ENCODE data around the gene BAZ2B. TPM values are rescaled to one million over a fixed set of nuclear protein-coding genes. Genes with fewer than 3 reads are reported as not detected.

The BAZ2B gene
- total RNA-seq, 1 donor from 2014 or later = 101 TPM

- Histone ChIP-seq H3K27me3 (no peaks in the 10 kb centered on the region), H3F3A (ENCODE audit: low read depth) (no peaks in the 10 kb centered on the region), H3K27ac (no peak overlapping the region), H3K36me3 (no peaks in the 10 kb centered on the region), H3K4me1 (no peaks in the 10 kb centered on the region), H3K9me3 (ENCODE audit: low read depth) (peaks cover 7% of the 10 kb centered on the region), H3K4me2 (no peak overlapping the region), H4K20me1 (ENCODE audit: low read depth) (peaks cover 3% of the 10 kb centered on the region), H2AFZ (replicated peaks) (no peak overlapping the region), H3K4me3 (no peak overlapping the region), H3K79me2 (ENCODE audit: low read depth) (peaks cover 12% of the 10 kb centered on the region), H3K9ac (no peak overlapping the region)
- TF ChIP-seq CTCF (IDR thresholded peaks at IDR 0.05) (no peak), EZH2 (IDR thresholded peaks at IDR 0.05) (no peak), EZH2phosphoT487 (IDR thresholded peaks at IDR 0.05) (no peak)
- Mint-ChIP-seq H3K4me3 (no peak overlapping the region), H3K27me3 (ENCODE audit: insufficient read depth, low read depth) (no peaks in the 10 kb centered on the region), H3K27ac (no peak overlapping the region), H3K9me3 (peaks cover 16% of the 10 kb centered on the region), H3K36me3 (peaks cover 20% of the 10 kb centered on the region), H3K4me1 (no peaks in the 10 kb centered on the region)
- no peak for DNase-seq (ENCODE audit: low spot score)
These were observed 118.5 kb downstream of the BAZ2B start for GRCh38 chr2:159497847-159498246.

GRCh38 chr2:159497256-159497655, 119.1 kb downstream of the BAZ2B start:
- Mint-ChIP-seq H3K27me3 (ENCODE audit: insufficient read depth, low read depth) (no peaks in the 10 kb centered on the region), H3K4me1 (no peaks in the 10 kb centered on the region), H3K36me3 (peaks cover 20% of the 10 kb centered on the region), H3K4me3 (no peak overlapping the region), H3K27ac (no peak overlapping the region), H3K9me3 (peaks cover 15% of the 10 kb centered on the region)
- no peaks in the 10 kb centered on the region for H3K4me1 ChIP-seq
- peaks cover 7% of the 10 kb centered on the region for H3K9me3 ChIP-seq (ENCODE audit: low read depth)
- DNase-seq (ENCODE audit: low spot score) = no peak
- no peaks in the 10 kb centered on the region for H3K27me3 ChIP-seq
- H3K4me3 ChIP-seq = no peak overlapping the region
- no peak overlapping the region for H3K9ac ChIP-seq
- TF ChIP-seq EZH2 (IDR thresholded peaks at IDR 0.05) (no peak), CTCF (IDR thresholded peaks at IDR 0.05) (no peak), EZH2phosphoT487 (IDR thresholded peaks at IDR 0.05) (no peak)
- H3K27ac ChIP-seq = no peak overlapping the region
- no peaks in the 10 kb centered on the region for H3K36me3 ChIP-seq
- H2AFZ ChIP-seq (replicated peaks) = no peak overlapping the region
- no peak overlapping the region for H3K4me2 ChIP-seq
- H3K79me2 ChIP-seq (ENCODE audit: low read depth) = peaks cover 12% of the 10 kb centered on the region
- peaks cover 3% of the 10 kb centered on the region for H4K20me1 ChIP-seq (ENCODE audit: low read depth)
- no peaks in the 10 kb centered on the region for H3F3A ChIP-seq (ENCODE audit: low read depth)

GRCh38 chr2:159489476-159489875, 126.9 kb downstream of the BAZ2B start:
- Histone ChIP-seq H3K9ac (no peak overlapping the region), H3K36me3 (no peaks in the 10 kb centered on the region), H3F3A (ENCODE audit: low read depth) (peaks cover 8% of the 10 kb centered on the region), H3K27ac (no peak overlapping the region), H4K20me1 (ENCODE audit: low read depth) (peaks cover 23% of the 10 kb centered on the region), H3K4me1 (no peaks in the 10 kb centered on the region), H3K79me2 (ENCODE audit: low read depth) (peaks cover 33% of the 10 kb centered on the region), H3K9me3 (ENCODE audit: low read depth) (no peaks in the 10 kb centered on the region), H3K4me2 (no peak overlapping the region), H2AFZ (replicated peaks) (no peak overlapping the region), H3K4me3 (no peak overlapping the region), H3K27me3 (no peaks in the 10 kb centered on the region)
- H3K4me3 Mint-ChIP-seq = no peak overlapping the region
- H3K36me3 Mint-ChIP-seq = peaks cover 10% of the 10 kb centered on the region
- no peak overlapping the region for H3K27ac Mint-ChIP-seq
- no peak for DNase-seq (ENCODE audit: low spot score)
- peaks cover 3% of the 10 kb centered on the region for H3K9me3 Mint-ChIP-seq
- H3K27me3 Mint-ChIP-seq (ENCODE audit: insufficient read depth, low read depth) = no peaks in the 10 kb centered on the region
- no peaks in the 10 kb centered on the region for H3K4me1 Mint-ChIP-seq
- no peak for TF ChIP-seq EZH2 (IDR thresholded peaks at IDR 0.05)
- no peak for TF ChIP-seq CTCF (IDR thresholded peaks at IDR 0.05)
- TF ChIP-seq EZH2phosphoT487 (IDR thresholded peaks at IDR 0.05) = no peak
